Loucy (cell line): Measurements from ENCODE around the gene C2CD4B.

Experiments used
- H2AFZ ChIP-seq: fragments of 200-600 bp; sonication (generic); 2 replicates; pipeline ENCODE4 v1.6.0; 2016; ENCODE audit warnings: antibody characterized with exemption, mild to moderate bottlenecking, low read length, moderate library complexity
- H3F3A ChIP-seq: fragments of 200-600 bp; 2 replicates; pipeline ENCODE4 v1.6.0; 2016; ENCODE audit warnings: antibody characterized with exemption, low read depth, mild to moderate bottlenecking
- H3K27me3 ChIP-seq: fragments of 200-600 bp; sonication (generic); 2 replicates; pipeline ENCODE4 v1.6.1; 2014; ENCODE audit warnings: low read length, mild to moderate bottlenecking; ENCODE audit not compliant: insufficient read depth, poor library complexity, severe bottlenecking
- H3K36me3 ChIP-seq: fragments of 200-600 bp; sonication (generic); 2 replicates; pipeline ENCODE4 v1.6.1; 2016; ENCODE audit warnings: low read length; ENCODE audit not compliant: insufficient read depth
- H3K4me1 ChIP-seq: fragments of 200-600 bp; sonication (generic); 2 replicates; pipeline ENCODE4 v1.5.1; 2014; ENCODE audit warnings: low read length, mild to moderate bottlenecking; ENCODE audit not compliant: insufficient read depth, poor library complexity, severe bottlenecking
- H3K4me2 ChIP-seq: fragments of 200-600 bp; sonication (generic); 2 replicates; pipeline ENCODE4 v1.6.0; 2014; ENCODE audit warnings: antibody characterized with exemption, low read length, low read depth, mild to moderate bottlenecking; ENCODE audit not compliant: poor library complexity, severe bottlenecking
- H3K4me3 ChIP-seq: fragments of 200-600 bp; sonication (generic); 2 replicates; pipeline ENCODE4 v1.5.1; 2014; ENCODE audit warnings: low read length, mild to moderate bottlenecking, mixed read lengths; ENCODE audit not compliant: poor library complexity, severe bottlenecking
- H3K79me2 ChIP-seq: fragments of 200-600 bp; sonication (generic); 2 replicates; pipeline ENCODE4 v1.6.1; 2014; ENCODE audit warnings: low read length; ENCODE audit not compliant: insufficient read depth
- H3K9ac ChIP-seq: fragments of 200-600 bp; sonication (generic); 2 replicates; pipeline ENCODE4 v1.6.0; 2014; ENCODE audit warnings: mild to moderate bottlenecking, low read depth, low read length, moderate library complexity; ENCODE audit not compliant: poor library complexity, severe bottlenecking
- H3K9me2 ChIP-seq: fragments of 200-600 bp; sonication (generic); replicated peaks from 2 replicates; pipeline ENCODE4 v1.6.1; 2016; ENCODE audit warnings: low read depth, low read length, mixed read lengths
- H3K9me3 ChIP-seq: fragments of 200-600 bp; sonication (generic); 2 replicates; pipeline ENCODE4 v1.6.1; 2014; ENCODE audit warnings: mild to moderate bottlenecking, antibody characterized with exemption, low read length, low read depth; ENCODE audit not compliant: insufficient read depth
- H4K20me1 ChIP-seq: fragments of 200-600 bp; sonication (generic); 2 replicates; pipeline ENCODE4 v1.6.0; 2014; ENCODE audit warnings: antibody characterized with exemption, low read length, mild to moderate bottlenecking; ENCODE audit not compliant: insufficient read depth, poor library complexity, severe bottlenecking
- CTCF ChIP-seq: fragments of 200-600 bp; sonication (generic); conservative IDR thresholded peaks from 2 replicates; pipeline ENCODE4 v1.5.1; 2014; ENCODE audit warnings: mild to moderate bottlenecking, antibody characterized with exemption, low read length
- EZH2phosphoT487 ChIP-seq: fragments of 200-600 bp; IDR thresholded peaks from 2 replicates; pipeline ENCODE4 v1.6.1; 2018; ENCODE audit warnings: antibody characterized with exemption, mild to moderate bottlenecking, moderate library complexity, borderline replicate concordance

C2CD4B gene

GRCh38 chr15:62208367-62208766 lies 43.3 kb upstream of the C2CD4B start:
- peaks cover 24% of the 10 kb centered on the region for H3K9me3 ChIP-seq
- H3K9ac ChIP-seq, result no peak overlapping the region
- H3K27me3 ChIP-seq, result no peaks in the 10 kb centered on the region
- TF ChIP-seq EZH2phosphoT487 (no peak), CTCF (no peak)
- H3K9me2 ChIP-seq, result no peaks in the 10 kb centered on the region
- H3K4me1 ChIP-seq, result peaks cover 18% of the 10 kb centered on the region
- H3K79me2 ChIP-seq, result no peaks in the 10 kb centered on the region
- H3K36me3 ChIP-seq, result no peaks in the 10 kb centered on the region
- no peak overlapping the region for H2AFZ ChIP-seq
- H3K4me2 ChIP-seq, result no peak overlapping the region
- no peak overlapping the region for H3K4me3 ChIP-seq
- no peaks in the 10 kb centered on the region for H3F3A ChIP-seq
- H4K20me1 ChIP-seq, result no peaks in the 10 kb centered on the region

- no peak overlapping the region for H3K9ac ChIP-seq
- no peaks in the 10 kb centered on the region for H3K36me3 ChIP-seq
- H2AFZ ChIP-seq, result no peak overlapping the region
- no peaks in the 10 kb centered on the region for H4K20me1 ChIP-seq
- no peak overlapping the region for H3K4me3 ChIP-seq
- peaks cover 11% of the 10 kb centered on the region for H3K4me1 ChIP-seq
- H3F3A ChIP-seq, result no peaks in the 10 kb centered on the region
- H3K9me2 ChIP-seq, result no peaks in the 10 kb centered on the region
- H3K79me2 ChIP-seq, result no peaks in the 10 kb centered on the region
- no peaks in the 10 kb centered on the region for H3K27me3 ChIP-seq
- TF ChIP-seq CTCF (no peak), EZH2phosphoT487 (no peak)
- H3K4me2 ChIP-seq, result no peak overlapping the region
- H3K9me3 ChIP-seq, result no peaks in the 10 kb centered on the region
Observed at GRCh38 chr15:62190675-62191074, 25.6 kb upstream of the C2CD4B start.

GRCh38 chr15:62190274-62190673 lies 25.2 kb upstream of the C2CD4B start:
- H3K4me2 ChIP-seq, result no peak overlapping the region
- no peak overlapping the region for H2AFZ ChIP-seq
- no peaks in the 10 kb centered on the region for H3K79me2 ChIP-seq
- no peak overlapping the region for H3K9ac ChIP-seq
- peaks cover 11% of the 10 kb centered on the region for H3K4me1 ChIP-seq
- H3K27me3 ChIP-seq, result no peaks in the 10 kb centered on the region
- no peaks in the 10 kb centered on the region for H3K9me2 ChIP-seq
- H3K4me3 ChIP-seq, result no peak overlapping the region
- no peaks in the 10 kb centered on the region for H3K9me3 ChIP-seq
- no peaks in the 10 kb centered on the region for H3K36me3 ChIP-seq
- no peaks in the 10 kb centered on the region for H4K20me1 ChIP-seq
- TF ChIP-seq EZH2phosphoT487 (no peak), CTCF (no peak)
- H3F3A ChIP-seq, result no peaks in the 10 kb centered on the region
